Activated naive CD8-positive, alpha-beta T cell treated with anti-CD3 and anti-CD28 coated beads, Interleukin-2, amount 50 U/mL, for 24 hours (primary cell): ENCODE data around the gene ATP8A2.

Experiments
- ATAC-seq: fragments of 150-1000 bp; cut with Tn5 transposase; one replicate; pipeline ENCODE4 v1.10.0; 2021
- DNase-seq: peaks from one replicate; pipeline ENCODE4 v3.0.0; 2021
- H3K27ac Mint-ChIP-seq: one replicate; pipeline ENCODE4 v1.8.0; 2021; ENCODE audit warnings: mild to moderate bottlenecking, mixed read lengths
- H3K27me3 Mint-ChIP-seq: one replicate; pipeline ENCODE4 v1.8.0; 2021; ENCODE audit warnings: mixed read lengths
- H3K36me3 Mint-ChIP-seq: one replicate; pipeline ENCODE4 v1.8.0; 2021; ENCODE audit warnings: low read depth, mixed read lengths
- H3K4me1 Mint-ChIP-seq: one replicate; pipeline ENCODE4 v1.8.0; 2021; ENCODE audit warnings: mixed read lengths
- H3K4me3 Mint-ChIP-seq: one replicate; pipeline ENCODE4 v1.8.0; 2021; ENCODE audit warnings: mild to moderate bottlenecking, moderate library complexity, mixed read lengths
- H3K9me3 Mint-ChIP-seq: one replicate; pipeline ENCODE4 v1.8.0; 2021; ENCODE audit warnings: mixed read lengths

The ATP8A2 gene

GRCh38 chr13:25463496-25463895 lies 91.7 kb downstream of the ATP8A2 start:
- Mint-ChIP-seq H3K36me3 (no peaks in the 10 kb centered on the region), H3K27ac (no peak overlapping the region), H3K27me3 (peaks cover 25% of the 10 kb centered on the region), H3K4me1 (no peaks in the 10 kb centered on the region), H3K4me3 (no peak overlapping the region), H3K9me3 (no peaks in the 10 kb centered on the region)
- DNase-seq: no peak
- ATAC-seq: no peak

- DNase-seq: no peak
- peaks cover 4% of the 10 kb centered on the region for H3K4me1 Mint-ChIP-seq
- no peak overlapping the region for H3K27ac Mint-ChIP-seq
- H3K36me3 Mint-ChIP-seq: no peaks in the 10 kb centered on the region
- H3K4me3 Mint-ChIP-seq: no peak overlapping the region
- H3K9me3 Mint-ChIP-seq: no peaks in the 10 kb centered on the region
- H3K27me3 Mint-ChIP-seq: peaks cover 47% of the 10 kb centered on the region
- ATAC-seq: no peak
Observed at GRCh38 chr13:25466880-25467279, 95.1 kb downstream of the ATP8A2 start.

- ATAC-seq: no peak
- DNase-seq: peak; percentile 7
- no peak overlapping the region for H3K4me3 Mint-ChIP-seq
Observed at GRCh38 chr13:25468325-25469168, 96.8 kb downstream of the ATP8A2 start.

GRCh38 chr13:25469169-25469525 lies 97.4 kb downstream of the ATP8A2 start:
- Mint-ChIP-seq H3K4me1 (peaks cover 4% of the 10 kb centered on the region), H3K9me3 (no peaks in the 10 kb centered on the region), H3K4me3 (no peak overlapping the region), H3K36me3 (no peaks in the 10 kb centered on the region), H3K27ac (no peak overlapping the region), H3K27me3 (peaks cover 45% of the 10 kb centered on the region)
- no peak for ATAC-seq
- DNase-seq: no peak

More at GRCh38 chr13:25468325-25469168, 96.8 kb downstream of the ATP8A2 start:
- peaks cover 45% of the 10 kb centered on the region for H3K27me3 Mint-ChIP-seq
- no peak overlapping the region for H3K27ac Mint-ChIP-seq
- H3K36me3 Mint-ChIP-seq: no peaks in the 10 kb centered on the region
- peaks cover 4% of the 10 kb centered on the region for H3K4me1 Mint-ChIP-seq
- H3K9me3 Mint-ChIP-seq: no peaks in the 10 kb centered on the region

GRCh38 chr13:25473864-25474263 lies 102.1 kb downstream of the ATP8A2 start:
- Mint-ChIP-seq H3K4me1 (peaks cover 3% of the 10 kb centered on the region), H3K27me3 (peaks cover 31% of the 10 kb centered on the region), H3K9me3 (peaks cover 5% of the 10 kb centered on the region), H3K27ac (no peak overlapping the region), H3K4me3 (no peak overlapping the region), H3K36me3 (no peaks in the 10 kb centered on the region)
- DNase-seq (no peak), ATAC-seq (no peak)

GRCh38 chr13:25478186-25478585 lies 106.4 kb downstream of the ATP8A2 start:
- H3K36me3 Mint-ChIP-seq: no peaks in the 10 kb centered on the region
- peaks cover 11% of the 10 kb centered on the region for H3K9me3 Mint-ChIP-seq
- ATAC-seq (no peak), DNase-seq (no peak)
- H3K27ac Mint-ChIP-seq: no peak overlapping the region
- H3K4me1 Mint-ChIP-seq: no peaks in the 10 kb centered on the region
- peaks cover 6% of the 10 kb centered on the region for H3K27me3 Mint-ChIP-seq
- H3K4me3 Mint-ChIP-seq: no peak overlapping the region

GRCh38 chr13:25489238-25489637 lies 117.5 kb downstream of the ATP8A2 start:
- Mint-ChIP-seq H3K9me3 (no peaks in the 10 kb centered on the region), H3K27me3 (peaks cover 20% of the 10 kb centered on the region), H3K4me3 (no peak overlapping the region), H3K36me3 (no peaks in the 10 kb centered on the region), H3K4me1 (no peaks in the 10 kb centered on the region), H3K27ac (no peak overlapping the region)
- no peak for DNase-seq
- no peak for ATAC-seq

GRCh38 chr13:25490236-25490635 lies 118.5 kb downstream of the ATP8A2 start:
- no peaks in the 10 kb centered on the region for H3K9me3 Mint-ChIP-seq
- no peaks in the 10 kb centered on the region for H3K4me1 Mint-ChIP-seq
- peaks cover 21% of the 10 kb centered on the region for H3K27me3 Mint-ChIP-seq
- DNase-seq: no peak
- H3K4me3 Mint-ChIP-seq: no peak overlapping the region
- H3K27ac Mint-ChIP-seq: no peak overlapping the region
- ATAC-seq: no peak
- no peaks in the 10 kb centered on the region for H3K36me3 Mint-ChIP-seq

- Mint-ChIP-seq H3K4me1 (no peaks in the 10 kb centered on the region), H3K4me3 (no peak overlapping the region), H3K27ac (no peak overlapping the region), H3K27me3 (peaks cover 18% of the 10 kb centered on the region), H3K36me3 (no peaks in the 10 kb centered on the region), H3K9me3 (no peaks in the 10 kb centered on the region)
- ATAC-seq (no peak), DNase-seq (no peak)
Observed at GRCh38 chr13:25493931-25494640, 122.3 kb downstream of the ATP8A2 start.

GRCh38 chr13:25494698-25495411 lies 123.1 kb downstream of the ATP8A2 start:
- no peak for ATAC-seq
- Mint-ChIP-seq H3K4me1 (no peaks in the 10 kb centered on the region), H3K9me3 (no peaks in the 10 kb centered on the region), H3K27ac (no peak overlapping the region), H3K27me3 (peaks cover 12% of the 10 kb centered on the region), H3K36me3 (no peaks in the 10 kb centered on the region), H3K4me3 (no peak overlapping the region)
- no peak for DNase-seq

GRCh38 chr13:25501231-25501630 lies 129.5 kb downstream of the ATP8A2 start:
- Mint-ChIP-seq H3K9me3 (no peaks in the 10 kb centered on the region), H3K4me1 (no peaks in the 10 kb centered on the region), H3K36me3 (no peaks in the 10 kb centered on the region), H3K27me3 (no peaks in the 10 kb centered on the region), H3K4me3 (no peak overlapping the region), H3K27ac (no peak overlapping the region)
- no peak for DNase-seq
- no peak for ATAC-seq

- DNase-seq (no peak), ATAC-seq (no peak)
- Mint-ChIP-seq H3K27ac (no peak overlapping the region), H3K4me3 (no peak overlapping the region), H3K9me3 (no peaks in the 10 kb centered on the region), H3K27me3 (peaks cover 2% of the 10 kb centered on the region), H3K36me3 (no peaks in the 10 kb centered on the region), H3K4me1 (no peaks in the 10 kb centered on the region)
Observed at GRCh38 chr13:25502031-25502430, 130.3 kb downstream of the ATP8A2 start.

GRCh38 chr13:25502551-25502950 lies 130.8 kb downstream of the ATP8A2 start:
- Mint-ChIP-seq H3K36me3 (no peaks in the 10 kb centered on the region), H3K4me3 (no peak overlapping the region), H3K27ac (no peak overlapping the region), H3K4me1 (no peaks in the 10 kb centered on the region), H3K9me3 (no peaks in the 10 kb centered on the region), H3K27me3 (peaks cover 3% of the 10 kb centered on the region)
- ATAC-seq: no peak
- DNase-seq: no peak

GRCh38 chr13:25503856-25504255 lies 132.1 kb downstream of the ATP8A2 start:
- no peaks in the 10 kb centered on the region for H3K9me3 Mint-ChIP-seq
- peaks cover 3% of the 10 kb centered on the region for H3K27me3 Mint-ChIP-seq
- H3K4me3 Mint-ChIP-seq: no peak overlapping the region
- no peak overlapping the region for H3K27ac Mint-ChIP-seq
- H3K4me1 Mint-ChIP-seq: no peaks in the 10 kb centered on the region
- ATAC-seq: no peak
- no peak for DNase-seq
- no peaks in the 10 kb centered on the region for H3K36me3 Mint-ChIP-seq

- Mint-ChIP-seq H3K36me3 (no peaks in the 10 kb centered on the region), H3K27ac (no peak overlapping the region), H3K27me3 (peaks cover 4% of the 10 kb centered on the region), H3K4me1 (no peaks in the 10 kb centered on the region), H3K9me3 (peaks cover 6% of the 10 kb centered on the region), H3K4me3 (no peak overlapping the region)
- ATAC-seq (no peak), DNase-seq (no peak)
Observed at GRCh38 chr13:25507841-25508240, 136.1 kb downstream of the ATP8A2 start.
